ENCODE data around the gene HOXA7.

The HOXA7 gene

GRCh38 chr7:27108390-27109127 lies 47.9 kb downstream of the HOXA7 start:
- Histone ChIP-seq H3K27ac (ENCODE audit: low read depth, low read length) (no peak overlapping the region), H3K36me3 (ENCODE audit: control insufficient read depth, low read length) (no peaks in the 10 kb centered on the region), H3K27me3 (ENCODE audit: control insufficient read depth, low read length) (peaks cover 11% of the 10 kb centered on the region; the same call in 1 of the 2 replicates), H3K9me3 (ENCODE audit: control insufficient read depth, insufficient read depth, low read length) (no peaks in the 10 kb centered on the region), H3K4me1 (ENCODE audit: control insufficient read depth, low read length) (no peaks in the 10 kb centered on the region), H3K4me3 (ENCODE audit: low read length) (no peak overlapping the region), H3K9me2 (replicated peaks; ENCODE audit: control insufficient read depth, low read length) (no peaks in the 10 kb centered on the region), H3K79me2 (ENCODE audit: control insufficient read depth, low read length) (no peaks in the 10 kb centered on the region), H3F3A (ENCODE audit: control insufficient read depth, insufficient read depth) (0 out of 2 replicates have a peak, but pooled peaks cover 2% of the 10 kb centered on the region), H4K20me1 (ENCODE audit: control insufficient read depth, insufficient read depth, low read depth, low read length) (no peaks in the 10 kb centered on the region), H3K4me2 (ENCODE audit: low read length) (no peak overlapping the region)
- TF ChIP-seq, protein P1, sequence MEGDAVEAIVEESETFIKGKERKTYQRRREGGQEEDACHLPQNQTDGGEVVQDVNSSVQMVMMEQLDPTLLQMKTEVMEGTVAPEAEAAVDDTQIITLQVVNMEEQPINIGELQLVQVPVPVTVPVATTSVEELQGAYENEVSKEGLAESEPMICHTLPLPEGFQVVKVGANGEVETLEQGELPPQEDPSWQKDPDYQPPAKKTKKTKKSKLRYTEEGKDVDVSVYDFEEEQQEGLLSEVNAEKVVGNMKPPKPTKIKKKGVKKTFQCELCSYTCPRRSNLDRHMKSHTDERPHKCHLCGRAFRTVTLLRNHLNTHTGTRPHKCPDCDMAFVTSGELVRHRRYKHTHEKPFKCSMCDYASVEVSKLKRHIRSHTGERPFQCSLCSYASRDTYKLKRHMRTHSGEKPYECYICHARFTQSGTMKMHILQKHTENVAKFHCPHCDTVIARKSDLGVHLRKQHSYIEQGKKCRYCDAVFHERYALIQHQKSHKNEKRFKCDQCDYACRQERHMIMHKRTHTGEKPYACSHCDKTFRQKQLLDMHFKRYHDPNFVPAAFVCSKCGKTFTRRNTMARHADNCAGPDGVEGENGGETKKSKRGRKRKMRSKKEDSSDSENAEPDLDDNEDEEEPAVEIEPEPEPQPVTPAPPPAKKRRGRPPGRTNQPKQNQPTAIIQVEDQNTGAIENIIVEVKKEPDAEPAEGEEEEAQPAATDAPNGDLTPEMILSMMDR (IDR thresholded peaks at IDR 0.05; ENCODE audit: low read depth, low read length, poor library complexity, severe bottlenecking), result no peak
- TF ChIP-seq EZH2phosphoT487 (IDR thresholded peaks at IDR 0.05; ENCODE audit: borderline replicate concordance, low read length), result no peak

DNA sequence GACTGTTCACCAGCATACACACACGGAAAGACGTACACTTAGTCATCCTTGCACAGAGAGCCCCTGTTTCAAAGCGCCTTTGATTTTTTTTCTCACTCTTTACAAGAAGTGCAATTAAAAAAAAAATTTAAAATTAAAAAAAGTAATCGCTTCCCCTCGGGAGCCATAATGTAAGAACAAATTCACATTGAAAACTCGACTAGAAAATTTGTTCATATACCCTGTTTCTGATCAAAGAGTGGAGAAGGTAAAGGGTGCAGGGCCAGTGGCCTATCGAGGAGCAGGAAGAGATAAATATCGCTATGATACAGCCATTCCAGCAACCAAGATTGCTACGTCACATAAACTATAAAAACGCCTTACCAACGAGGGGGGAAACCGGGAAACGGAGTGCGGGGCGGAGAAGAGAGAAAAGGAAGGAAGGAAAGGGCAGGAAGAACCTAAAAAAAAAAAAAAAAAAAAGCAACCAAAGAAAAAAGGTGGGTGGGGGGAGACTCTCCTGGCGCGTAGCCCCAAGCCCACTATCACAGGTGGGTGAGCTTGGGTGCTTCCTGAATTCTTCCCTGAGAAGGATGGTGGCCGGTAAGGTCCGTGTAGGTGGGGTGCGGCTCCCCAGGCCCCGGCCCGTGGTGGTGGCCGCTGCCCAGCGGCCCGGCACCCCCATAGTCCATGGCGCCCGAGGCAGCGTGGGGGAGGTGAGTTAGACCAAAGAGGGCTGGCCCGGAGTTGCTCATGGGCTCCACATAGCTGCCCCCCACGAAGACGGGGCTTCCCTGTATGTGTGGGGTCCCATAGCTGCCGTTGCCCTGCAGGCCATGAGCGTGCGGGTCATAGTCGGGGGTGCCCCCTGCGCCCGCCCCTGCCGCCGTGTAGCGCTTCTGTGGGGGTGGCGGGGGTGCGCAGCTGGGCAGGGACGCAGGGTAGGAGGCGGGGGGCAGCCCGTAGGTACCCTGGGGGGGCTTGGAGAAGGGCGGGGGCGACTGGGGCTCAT lies 48.8 kb downstream of the HOXA7 start:
- peaks cover 19% of the 10 kb centered on the region for H3K27me3 ChIP-seq (ENCODE audit: control insufficient read depth, low read length)
- no peak overlapping the region for H3K4me3 ChIP-seq (ENCODE audit: low read length)
- H3K4me1 ChIP-seq (ENCODE audit: control insufficient read depth, low read length), result no peaks in the 10 kb centered on the region
- no peak for TF ChIP-seq EZH2phosphoT487 (IDR thresholded peaks at IDR 0.05; ENCODE audit: borderline replicate concordance, low read length)
- TF ChIP-seq, protein P1 (IDR thresholded peaks at IDR 0.05; ENCODE audit: low read depth, low read length, poor library complexity, severe bottlenecking), result no peak
- H3K36me3 ChIP-seq (ENCODE audit: control insufficient read depth, low read length), result no peaks in the 10 kb centered on the region
- no peak overlapping the region for H3K4me2 ChIP-seq (ENCODE audit: low read length)
- no peaks in the 10 kb centered on the region for H3K79me2 ChIP-seq (ENCODE audit: control insufficient read depth, low read length)
- H3F3A ChIP-seq (ENCODE audit: control insufficient read depth, insufficient read depth), result 0 out of 2 replicates have a peak, but pooled peaks cover 2% of the 10 kb centered on the region
- no peaks in the 10 kb centered on the region for H3K9me2 ChIP-seq (replicated peaks; ENCODE audit: control insufficient read depth, low read length)
- H4K20me1 ChIP-seq (ENCODE audit: control insufficient read depth, insufficient read depth, low read depth, low read length), result no peaks in the 10 kb centered on the region
- no peaks in the 10 kb centered on the region for H3K9me3 ChIP-seq (ENCODE audit: control insufficient read depth, insufficient read depth, low read length)
- H3K27ac ChIP-seq (ENCODE audit: low read depth, low read length), result no peak overlapping the region

GRCh38 chr7:27106901-27107240 lies 49.6 kb downstream of the HOXA7 start:
- H3K9me2 ChIP-seq (replicated peaks; ENCODE audit: control insufficient read depth, low read length), result no peaks in the 10 kb centered on the region
- no peak overlapping the region for H3K27ac ChIP-seq (ENCODE audit: low read depth, low read length)
- H3K4me1 ChIP-seq (ENCODE audit: control insufficient read depth, low read length), result no peaks in the 10 kb centered on the region
- H3K79me2 ChIP-seq (ENCODE audit: control insufficient read depth, low read length), result no peaks in the 10 kb centered on the region
- no peaks in the 10 kb centered on the region for H4K20me1 ChIP-seq (ENCODE audit: control insufficient read depth, insufficient read depth, low read depth, low read length)
- H3K9me3 ChIP-seq (ENCODE audit: control insufficient read depth, insufficient read depth, low read length), result no peaks in the 10 kb centered on the region
- H3K27me3 ChIP-seq (ENCODE audit: control insufficient read depth, low read length), result peaks cover 25% of the 10 kb centered on the region
- no peak overlapping the region for H3K4me2 ChIP-seq (ENCODE audit: low read length)
- no peaks in the 10 kb centered on the region for H3K36me3 ChIP-seq (ENCODE audit: control insufficient read depth, low read length)
- H3F3A ChIP-seq (ENCODE audit: control insufficient read depth, insufficient read depth), result 0 out of 2 replicates have a peak, but pooled peaks cover 2% of the 10 kb centered on the region
- no peak for TF ChIP-seq EZH2phosphoT487 (IDR thresholded peaks at IDR 0.05; ENCODE audit: borderline replicate concordance, low read length)
- TF ChIP-seq, protein P1 (IDR thresholded peaks at IDR 0.05; ENCODE audit: low read depth, low read length, poor library complexity, severe bottlenecking), result no peak
- no peak overlapping the region for H3K4me3 ChIP-seq (ENCODE audit: low read length)
